ENCODE measurements around the gene TNPO3.
"Not testable (repeated sequence)": the region's sequence is repeated elsewhere in the genome, so short reads cannot be mapped to it uniquely, and the experiment has no call there.

Gene TNPO3

GRCh38 chr7:128945668-128946366 lies 109.1 kb downstream of the TNPO3 start:
- H3K4me1 ChIP-seq (ENCODE audit: control insufficient read depth in 1 of 2, insufficient read depth in 2 of 2, low read length in 2 of 2), result peaks cover 0 to 3% of the 10 kb centered on the region in 2 experiments
- no peak overlapping the region for H3K14ac ChIP-seq (ENCODE audit: low read length)
- no peak overlapping the region for H2BK120ac ChIP-seq (ENCODE audit: insufficient read depth, low read length, poor library complexity)
- H3K23ac ChIP-seq (ENCODE audit: low read length), result no peak overlapping the region
- no peak overlapping the region for H3K4me3 ChIP-seq (ENCODE audit: low read depth, low read length)
- no peak overlapping the region for H4K8ac ChIP-seq (ENCODE audit: low read depth, low read length)
- H2BK5ac ChIP-seq (ENCODE audit: low read depth, low read length, poor library complexity), result no peak overlapping the region
- H4K12ac ChIP-seq (ENCODE audit: low read depth, low read length), result no peak overlapping the region
- H3K27me3 ChIP-seq (ENCODE audit: insufficient read depth, low read length), result no peaks in the 10 kb centered on the region
- H2AFZ ChIP-seq (ENCODE audit: insufficient read depth, low read length, poor library complexity), result no peak overlapping the region
- H3K4ac ChIP-seq (ENCODE audit: low read depth, low read length), result no peak overlapping the region
- H3K9me3 ChIP-seq (ENCODE audit: insufficient read depth, low read depth, low read length), result no peaks in the 10 kb centered on the region
- no CpG with 5 or more reads among the region's 21 CpGs for WGBS (ENCODE audit: extremely low coverage, insufficient coverage, insufficient read length)
- H2AK5ac ChIP-seq (ENCODE audit: low read length), result no peak overlapping the region
- no peaks in the 10 kb centered on the region for H3K36me3 ChIP-seq (ENCODE audit: control insufficient read depth in 1 of 2, insufficient read depth in 2 of 2, low read length in 2 of 2)
- no peak overlapping the region for H3K18ac ChIP-seq (ENCODE audit: low read length)
- H3K27ac ChIP-seq (ENCODE audit: low read depth, low read length), result no peak overlapping the region
- no peak overlapping the region for H3K9ac ChIP-seq (ENCODE audit: low read length)
- H4K91ac ChIP-seq (ENCODE audit: low read depth, low read length), result no peak overlapping the region
- no peak overlapping the region for H3K4me2 ChIP-seq (ENCODE audit: low read length)
- no peaks in the 10 kb centered on the region for H3K79me1 ChIP-seq (ENCODE audit: low read length)
- no peaks in the 10 kb centered on the region for H3K79me2 ChIP-seq (ENCODE audit: control insufficient read depth, insufficient read depth, low read length, poor library complexity)
- DNase-seq, result no peak
- H2BK12ac ChIP-seq (ENCODE audit: low read length), result no peak overlapping the region

- Histone ChIP-seq H3K27me3 (ENCODE audit: insufficient read depth, low read length) (peaks cover 3% of the 10 kb centered on the region), H3K4me1 (ENCODE audit: control insufficient read depth in 1 of 2, insufficient read depth in 2 of 2, low read length in 2 of 2) (peaks cover 0 to 3% of the 10 kb centered on the region in 2 experiments), H3K4me3 (ENCODE audit: low read depth, low read length) (no peak overlapping the region), H3K9me3 (ENCODE audit: insufficient read depth, low read depth, low read length) (peaks cover under 1% of the 10 kb centered on the region), H3K18ac (ENCODE audit: low read length) (no peak overlapping the region), H4K12ac (ENCODE audit: low read depth, low read length) (no peak overlapping the region), H2BK5ac (ENCODE audit: low read depth, low read length, poor library complexity) (no peak overlapping the region), H2BK120ac (ENCODE audit: insufficient read depth, low read length, poor library complexity) (no peak overlapping the region), H4K8ac (ENCODE audit: low read depth, low read length) (no peak overlapping the region), H3K14ac (ENCODE audit: low read length) (no peak overlapping the region), H3K36me3 (ENCODE audit: control insufficient read depth in 1 of 2, insufficient read depth in 2 of 2, low read length in 2 of 2) (no peaks in the 10 kb centered on the region), H2AK5ac (ENCODE audit: low read length) (no peak overlapping the region), H2AFZ (ENCODE audit: insufficient read depth, low read length, poor library complexity) (no peak overlapping the region), H3K4ac (ENCODE audit: low read depth, low read length) (no peak overlapping the region), H3K4me2 (ENCODE audit: low read length) (no peak overlapping the region), H4K91ac (ENCODE audit: low read depth, low read length) (no peak overlapping the region), H3K79me2 (ENCODE audit: control insufficient read depth, insufficient read depth, low read length, poor library complexity) (no peaks in the 10 kb centered on the region), H3K23ac (ENCODE audit: low read length) (no peak overlapping the region), H3K79me1 (ENCODE audit: low read length) (no peaks in the 10 kb centered on the region), H3K9ac (ENCODE audit: low read length) (no peak overlapping the region), H2BK12ac (ENCODE audit: low read length) (no peak overlapping the region), H3K27ac (ENCODE audit: low read depth, low read length) (no peak overlapping the region)
- no peak for DNase-seq
- no CpG with 5 or more reads among the region's 7 CpGs for WGBS (ENCODE audit: extremely low coverage, insufficient coverage, insufficient read length)
Observed at GRCh38 chr7:128944487-128945236, 110.2 kb downstream of the TNPO3 start.

GRCh38 chr7:128943251-128943650 lies 111.7 kb downstream of the TNPO3 start:
- H2AK5ac ChIP-seq (ENCODE audit: low read length); H3K23ac ChIP-seq (ENCODE audit: low read length); H3K4me3 ChIP-seq (ENCODE audit: low read depth, low read length); H3K4me2 ChIP-seq (ENCODE audit: low read length); H2BK5ac ChIP-seq (ENCODE audit: low read depth, low read length, poor library complexity); H3K79me2 ChIP-seq (ENCODE audit: control insufficient read depth, insufficient read depth, low read length, poor library complexity); DNase-seq; H4K12ac ChIP-seq (ENCODE audit: low read depth, low read length); H2BK120ac ChIP-seq (ENCODE audit: insufficient read depth, low read length, poor library complexity); H2AFZ ChIP-seq (ENCODE audit: insufficient read depth, low read length, poor library complexity); H4K8ac ChIP-seq (ENCODE audit: low read depth, low read length); H4K91ac ChIP-seq (ENCODE audit: low read depth, low read length); H3K79me1 ChIP-seq (ENCODE audit: low read length); H3K4ac ChIP-seq (ENCODE audit: low read depth, low read length); H3K27ac ChIP-seq (ENCODE audit: low read depth, low read length); H3K14ac ChIP-seq (ENCODE audit: low read length); H3K36me3 ChIP-seq (ENCODE audit: control insufficient read depth in 1 of 2, insufficient read depth in 2 of 2, low read length in 2 of 2); H3K4me1 ChIP-seq (ENCODE audit: control insufficient read depth in 1 of 2, insufficient read depth in 2 of 2, low read length in 2 of 2); H3K9ac ChIP-seq (ENCODE audit: low read length); H3K18ac ChIP-seq (ENCODE audit: low read length); H2BK12ac ChIP-seq (ENCODE audit: low read length); H3K9me3 ChIP-seq (ENCODE audit: insufficient read depth, low read depth, low read length): not testable (repeated sequence)
- peaks cover 17% of the 10 kb centered on the region for H3K27me3 ChIP-seq (ENCODE audit: insufficient read depth, low read length)
- no CpG with 5 or more reads among the region's 2 CpGs for WGBS (ENCODE audit: extremely low coverage, insufficient coverage, insufficient read length)

- H3K79me1 ChIP-seq (ENCODE audit: low read length), result no peaks in the 10 kb centered on the region
- H4K91ac ChIP-seq (ENCODE audit: low read depth, low read length), result no peak overlapping the region
- H2AK5ac ChIP-seq (ENCODE audit: low read length), result no peak overlapping the region
- H3K4me2 ChIP-seq (ENCODE audit: low read length), result no peak overlapping the region
- H3K36me3 ChIP-seq (ENCODE audit: control insufficient read depth in 1 of 2, insufficient read depth in 2 of 2, low read length in 2 of 2), result no peaks in the 10 kb centered on the region
- no peaks in the 10 kb centered on the region for H3K79me2 ChIP-seq (ENCODE audit: control insufficient read depth, insufficient read depth, low read length, poor library complexity)
- H2AFZ ChIP-seq (ENCODE audit: insufficient read depth, low read length, poor library complexity), result no peak overlapping the region
- H3K9ac ChIP-seq (ENCODE audit: low read length), result no peak overlapping the region
- no peak overlapping the region for H3K4me3 ChIP-seq (ENCODE audit: low read depth, low read length)
- H3K27me3 ChIP-seq (ENCODE audit: insufficient read depth, low read length), result peaks cover 28% of the 10 kb centered on the region
- H3K23ac ChIP-seq (ENCODE audit: low read length), result no peak overlapping the region
- peaks cover 0 to 3% of the 10 kb centered on the region in 2 experiments for H3K4me1 ChIP-seq (ENCODE audit: control insufficient read depth in 1 of 2, insufficient read depth in 2 of 2, low read length in 2 of 2)
- no peak overlapping the region for H3K4ac ChIP-seq (ENCODE audit: low read depth, low read length)
- WGBS (ENCODE audit: extremely low coverage, insufficient coverage, insufficient read length), result no CpG with 5 or more reads among the region's 16 CpGs
- no peak overlapping the region for H2BK5ac ChIP-seq (ENCODE audit: low read depth, low read length, poor library complexity)
- DNase-seq, result no peak
- no peak overlapping the region for H2BK12ac ChIP-seq (ENCODE audit: low read length)
- no peak overlapping the region for H4K8ac ChIP-seq (ENCODE audit: low read depth, low read length)
- H3K18ac ChIP-seq (ENCODE audit: low read length), result no peak overlapping the region
- H3K9me3 ChIP-seq (ENCODE audit: insufficient read depth, low read depth, low read length), result peaks cover 5% of the 10 kb centered on the region
- no peak overlapping the region for H3K27ac ChIP-seq (ENCODE audit: low read depth, low read length)
- no peak overlapping the region for H2BK120ac ChIP-seq (ENCODE audit: insufficient read depth, low read length, poor library complexity)
- H3K14ac ChIP-seq (ENCODE audit: low read length), result no peak overlapping the region
- no peak overlapping the region for H4K12ac ChIP-seq (ENCODE audit: low read depth, low read length)
Observed at GRCh38 chr7:128941946-128942526, 112.9 kb downstream of the TNPO3 start.

All from trophoblast cell (in vitro differentiated cells and primary cell).